DOHH2 (cell line): ENCODE data around the gene REXO4.

ENCODE experiments used
- EZH2phosphoT487 ChIP-seq: fragments of 200-600 bp; sonication (generic); IDR thresholded peaks from 2 replicates; pipeline ENCODE4 v1.6.1; 2017; ENCODE audit warnings: borderline replicate concordance, mild to moderate bottlenecking, antibody characterized with exemption, low read length, moderate library complexity, mixed read lengths
- TF ChIP-seq, protein P1 (sequence below): fragments of 200-600 bp; sonication (generic); IDR thresholded peaks from one replicate; pipeline ENCODE4 v1.5.1; 2014; ENCODE audit warnings: antibody characterized with exemption, mild to moderate bottlenecking, low read depth, low read length; ENCODE audit not compliant: poor library complexity, severe bottlenecking

DNA sequence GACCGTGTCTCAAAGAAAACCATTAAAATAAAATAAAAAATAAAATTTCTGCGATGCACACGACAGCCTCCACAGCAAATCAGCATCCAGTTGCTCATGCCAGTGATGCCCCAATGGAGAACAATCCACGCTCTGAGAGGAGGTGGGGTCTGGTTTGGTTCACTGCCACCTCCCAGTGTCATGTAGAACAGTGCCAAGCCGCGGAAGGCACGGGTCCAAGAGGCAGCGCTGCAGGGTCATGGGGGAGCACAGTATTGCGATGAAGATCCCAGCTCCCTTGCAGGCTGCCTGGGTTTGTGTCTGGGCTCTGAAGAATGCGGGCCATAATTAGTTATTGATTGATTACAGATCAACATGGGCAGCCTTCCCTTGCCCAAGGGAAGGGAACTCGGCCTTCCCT, 35.8 kb upstream of the REXO4 start:
- TF ChIP-seq, protein P1, sequence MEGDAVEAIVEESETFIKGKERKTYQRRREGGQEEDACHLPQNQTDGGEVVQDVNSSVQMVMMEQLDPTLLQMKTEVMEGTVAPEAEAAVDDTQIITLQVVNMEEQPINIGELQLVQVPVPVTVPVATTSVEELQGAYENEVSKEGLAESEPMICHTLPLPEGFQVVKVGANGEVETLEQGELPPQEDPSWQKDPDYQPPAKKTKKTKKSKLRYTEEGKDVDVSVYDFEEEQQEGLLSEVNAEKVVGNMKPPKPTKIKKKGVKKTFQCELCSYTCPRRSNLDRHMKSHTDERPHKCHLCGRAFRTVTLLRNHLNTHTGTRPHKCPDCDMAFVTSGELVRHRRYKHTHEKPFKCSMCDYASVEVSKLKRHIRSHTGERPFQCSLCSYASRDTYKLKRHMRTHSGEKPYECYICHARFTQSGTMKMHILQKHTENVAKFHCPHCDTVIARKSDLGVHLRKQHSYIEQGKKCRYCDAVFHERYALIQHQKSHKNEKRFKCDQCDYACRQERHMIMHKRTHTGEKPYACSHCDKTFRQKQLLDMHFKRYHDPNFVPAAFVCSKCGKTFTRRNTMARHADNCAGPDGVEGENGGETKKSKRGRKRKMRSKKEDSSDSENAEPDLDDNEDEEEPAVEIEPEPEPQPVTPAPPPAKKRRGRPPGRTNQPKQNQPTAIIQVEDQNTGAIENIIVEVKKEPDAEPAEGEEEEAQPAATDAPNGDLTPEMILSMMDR, result no peak
- no peak for TF ChIP-seq EZH2phosphoT487
